GM19193 (cell line): ENCODE measurements around the gene PLPP4.

ENCODE experiments used
- POLR2A ChIP-seq: IDR thresholded peaks from 4 replicates; pipeline ENCODE4 v1.6.1; 2011; ENCODE audit not compliant: insufficient read depth, insufficient read length; ENCODE audit errors: extremely low read depth

PLPP4 gene

GRCh38 chr10:120456626-120457430, at the start of gene PLPP4:
Gene PLPP4, plus strand, starts transcription at chr10:120457227. Its CDS starts 79 bp downstream, at chr10:120457306.
- TF ChIP-seq POLR2A = no peak

DNA sequence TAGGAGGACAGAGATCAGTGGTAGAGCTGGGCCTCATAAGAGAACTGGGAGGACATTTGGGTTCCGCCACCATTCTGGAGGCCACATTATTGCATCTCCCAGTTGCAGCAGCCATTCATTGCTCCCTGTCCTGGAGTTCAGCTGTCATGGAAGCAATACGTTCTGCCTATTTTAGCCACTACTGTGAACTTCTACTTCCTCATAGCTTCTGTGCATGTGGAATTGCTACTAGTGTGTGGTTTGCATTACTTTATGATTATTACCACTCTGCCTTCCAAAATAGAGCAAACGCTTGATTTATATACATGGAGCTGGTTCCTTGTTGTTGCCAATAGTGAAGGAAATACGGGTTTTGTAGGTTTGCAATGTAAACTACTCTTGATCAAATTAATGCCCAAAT, 47.2 kb upstream of the PLPP4 start:
- no peak for TF ChIP-seq POLR2A

- no peak for TF ChIP-seq POLR2A
Measured at GRCh38 chr10:120414946-120415345, 42.1 kb upstream of the PLPP4 start.

- no peak for TF ChIP-seq POLR2A
Measured at GRCh38 chr10:120415709-120416330, 41.2 kb upstream of the PLPP4 start.

DNA sequence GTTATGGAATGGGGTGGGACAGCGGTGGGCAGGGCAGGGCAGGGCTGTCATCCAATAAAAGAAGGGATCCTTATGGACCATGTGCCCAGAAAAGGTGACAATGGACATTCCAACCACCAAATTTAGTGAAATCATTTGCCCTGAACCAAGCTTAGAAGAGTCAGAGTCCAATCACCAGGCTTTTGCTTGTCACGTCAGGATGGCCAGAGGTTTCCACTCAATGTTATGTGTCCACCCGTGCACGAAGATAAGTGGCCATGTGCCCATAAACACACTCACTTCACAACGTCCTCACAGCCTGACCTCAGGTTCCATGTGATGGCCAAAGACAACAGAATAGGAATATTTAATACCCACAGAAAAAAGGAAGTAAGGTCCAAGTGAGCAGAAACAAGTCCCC, 36.6 kb upstream of the PLPP4 start:
- TF ChIP-seq POLR2A = no peak

DNA sequence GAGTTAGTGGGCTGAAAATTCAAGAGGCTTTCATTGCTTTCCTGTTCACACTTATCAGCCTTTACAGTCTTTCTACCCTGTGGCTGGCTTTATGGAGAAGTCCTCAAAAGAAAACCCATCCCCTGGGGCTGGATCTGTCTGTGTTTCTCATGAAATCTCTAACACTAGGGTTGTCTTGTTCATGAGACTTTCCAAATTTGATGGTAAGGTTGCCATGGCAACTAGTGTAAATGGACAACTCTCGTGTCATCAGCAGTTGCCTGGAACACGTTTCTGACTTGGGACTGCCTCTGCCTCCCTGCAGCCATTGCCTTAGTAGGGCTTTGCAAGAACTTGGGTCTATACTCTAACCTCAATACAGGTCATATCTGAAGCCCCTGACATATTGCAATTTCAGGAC, 35.8 kb upstream of the PLPP4 start:
- TF ChIP-seq POLR2A = no peak

- TF ChIP-seq POLR2A = no peak
Measured at GRCh38 chr10:120422457-120422856, 34.6 kb upstream of the PLPP4 start.

DNA sequence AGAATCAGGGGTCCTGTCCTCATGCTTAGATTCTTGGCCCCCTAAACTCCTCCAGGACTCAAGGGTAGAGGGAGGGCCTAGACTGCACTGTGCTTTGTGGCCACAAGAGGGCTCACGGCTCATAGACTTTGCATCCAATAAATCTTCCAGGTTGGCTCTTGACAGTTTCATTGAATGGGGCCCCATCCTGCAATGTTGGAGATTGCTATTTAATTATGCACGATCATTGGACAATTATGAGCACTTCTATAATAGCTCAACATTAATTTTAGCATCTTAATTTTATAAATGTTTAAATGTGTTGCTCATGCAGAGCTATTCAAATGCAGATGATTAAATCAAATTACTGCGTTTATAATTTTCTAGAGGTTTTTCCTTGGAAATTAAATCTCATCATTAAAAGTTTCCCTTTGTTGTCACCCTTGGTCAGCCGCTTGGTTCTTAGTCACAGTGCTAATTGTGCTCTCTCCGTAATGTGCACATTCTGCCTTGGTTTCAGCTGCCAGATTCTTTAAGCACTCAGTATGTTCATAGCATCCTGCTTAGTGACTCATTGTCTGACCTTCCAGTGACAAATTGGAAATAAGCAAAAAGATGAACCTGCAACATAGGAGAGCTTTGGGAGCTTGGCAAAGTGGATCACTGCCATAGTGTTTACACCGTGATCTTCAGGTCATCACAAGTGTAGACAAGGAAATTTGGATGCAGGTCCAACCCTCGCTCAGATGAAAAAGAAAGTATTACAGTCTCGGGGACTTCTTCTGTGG, 33.4 kb upstream of the PLPP4 start:
- TF ChIP-seq POLR2A = no peak

GRCh38 chr10:120424198-120424464, 32.9 kb upstream of the PLPP4 start:
- TF ChIP-seq POLR2A = no peak

- no peak for TF ChIP-seq POLR2A
Measured at GRCh38 chr10:120426306-120426705, 30.7 kb upstream of the PLPP4 start.

- TF ChIP-seq POLR2A = no peak
Measured at GRCh38 chr10:120428754-120429153, 28.3 kb upstream of the PLPP4 start.

DNA sequence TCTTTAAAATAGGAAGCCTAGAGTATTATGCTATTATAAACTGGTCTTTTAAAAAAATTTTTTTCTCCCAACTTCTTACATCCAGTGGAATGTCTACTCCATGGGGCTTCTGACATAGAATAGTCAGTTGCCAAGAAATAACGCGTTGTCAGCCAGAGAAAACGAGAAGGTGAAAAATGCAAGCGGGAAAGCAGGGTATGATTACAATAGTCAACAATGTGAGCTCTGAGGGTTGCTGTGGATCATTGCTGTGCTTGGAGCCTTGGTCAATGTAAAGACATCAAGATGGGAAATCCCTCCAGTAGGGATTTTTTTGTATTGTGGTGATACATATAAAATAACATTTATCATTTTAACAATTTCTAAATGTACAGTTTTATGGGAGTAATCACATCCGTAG, 27.6 kb upstream of the PLPP4 start:
- TF ChIP-seq POLR2A = no peak

GRCh38 chr10:120431251-120431651, 25.8 kb upstream of the PLPP4 start:
- no peak for TF ChIP-seq POLR2A

DNA sequence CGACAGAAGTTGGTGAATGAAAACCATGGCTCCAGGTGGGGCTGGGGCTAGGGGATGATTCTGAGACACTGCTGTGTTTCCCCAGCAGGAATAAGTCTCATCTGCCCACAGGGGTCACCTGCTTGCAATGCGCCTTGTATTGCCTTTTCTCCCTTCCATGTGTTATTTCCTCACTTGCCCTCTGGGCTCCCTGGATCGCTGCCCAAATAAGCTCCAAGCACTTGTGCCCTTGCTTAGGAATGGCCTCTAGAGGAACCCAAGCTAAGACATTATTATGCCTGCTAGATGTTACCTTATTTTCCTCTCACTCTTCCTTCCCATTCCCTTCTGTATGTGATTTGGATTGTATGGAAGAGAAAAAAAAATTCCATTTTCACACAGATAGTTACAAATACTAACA, 24.8 kb upstream of the PLPP4 start:
- TF ChIP-seq POLR2A = no peak

DNA sequence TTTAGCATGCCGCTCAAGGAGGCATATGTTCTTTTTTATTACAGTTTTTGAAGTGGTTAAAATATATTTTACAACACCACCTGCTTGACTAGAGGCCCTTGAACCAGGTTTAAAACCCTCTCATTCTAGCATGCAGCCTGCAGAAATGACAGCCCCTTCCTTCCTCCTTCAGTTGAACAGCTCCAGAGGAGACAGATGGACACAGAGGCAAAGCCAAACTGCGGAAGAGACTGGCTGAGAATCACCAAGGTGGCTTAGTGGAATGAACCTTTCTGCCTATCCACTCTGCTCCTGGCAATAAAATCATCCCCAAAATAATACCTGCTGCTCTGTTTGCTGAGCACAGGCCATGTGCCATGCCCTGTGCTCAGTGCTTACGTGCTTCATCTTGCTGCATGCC, 23.9 kb upstream of the PLPP4 start:
- no peak for TF ChIP-seq POLR2A
